HG03280 (cell line): ENCODE measurements around the gene MAFB.

Experiments used
- ATAC-seq: cut with Tn5 transposase; IDR thresholded peaks from one replicate; pipeline ENCODE4 v1.9.1; 2021; ENCODE audit warnings: mild to moderate bottlenecking, moderate library complexity; ENCODE audit not compliant: unreplicated experiment

MAFB gene

DNA sequence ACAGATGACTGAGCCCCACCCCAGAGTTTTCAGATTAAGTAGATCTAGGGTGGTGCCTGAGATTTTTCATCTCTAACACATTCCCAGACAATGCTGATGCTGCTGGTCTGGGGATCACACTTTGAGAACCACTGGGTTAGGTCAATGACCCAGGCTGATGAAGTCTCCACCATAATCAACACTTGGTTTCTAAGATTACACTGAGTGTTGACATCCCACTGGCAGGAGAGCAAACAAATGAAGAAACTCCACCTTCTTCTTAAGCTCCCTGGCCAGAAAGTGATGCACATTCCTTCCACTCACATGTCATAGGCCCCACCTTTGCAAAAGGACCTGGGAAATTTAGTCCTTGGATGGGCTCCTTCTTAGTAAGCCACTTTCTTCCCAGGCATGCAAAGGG is 53.1 kb downstream of the MAFB start:
- no peak for ATAC-seq
